Lung (tissue), 12 donors: ENCODE measurements around the gene MSL1. TPM values are rescaled to one million over a fixed set of nuclear protein-coding genes. Genes with fewer than 3 reads are reported as not detected.

ENCODE experiments used
- ATAC-seq: fragments of 200-7000 bp; cut with Tn5 transposase; one replicate; pipeline ENCODE4 v1.9.1; 2020; ENCODE audit warnings: moderate number of reproducible peaks; ENCODE audit not compliant: insufficient read depth, low FRiP score
- DNase-seq, 3 donors: peaks; one replicate each; pipeline ENCODE4 v3.0.0-alpha.2; 2013 to 2017
- H3K27ac ChIP-seq, 2 donors: one replicate each; pipeline ENCODE4 v1.5.1; 2013; ENCODE audit warnings: mild to moderate bottlenecking in 2 of 2, moderate library complexity in 2 of 2, control low read depth in 1 of 2, inconsistent platforms in 1 of 2, low read depth in 1 of 2, low read length in 1 of 2
- H3K27me3 ChIP-seq, 3 donors: one replicate each; pipeline ENCODE4 v1.5.1; 2013; ENCODE audit warnings: low read length in 2 of 3; ENCODE audit not compliant: control insufficient read depth in 3 of 3, insufficient read depth in 3 of 3
- H3K36me3 ChIP-seq, 4 donors: one replicate each; pipeline ENCODE4 v1.5.1; 2013; ENCODE audit warnings: low read length in 4 of 4, mild to moderate bottlenecking in 1 of 4, moderate library complexity in 1 of 4; ENCODE audit not compliant: control insufficient read depth in 4 of 4, insufficient read depth in 4 of 4
- H3K4me1 ChIP-seq, 5 donors: one replicate each; pipeline ENCODE4 v1.5.1; 2013; ENCODE audit warnings: low read length in 5 of 5, mild to moderate bottlenecking in 2 of 5, moderate library complexity in 1 of 5; ENCODE audit not compliant: control insufficient read depth in 5 of 5, insufficient read depth in 5 of 5
- H3K4me3 ChIP-seq: one replicate; pipeline ENCODE4 v1.5.1; 2013; ENCODE audit warnings: mild to moderate bottlenecking, control low read depth, moderate library complexity
- H3K9ac ChIP-seq, 2 donors: one replicate each; pipeline ENCODE4 v1.5.1; 2013; ENCODE audit warnings: low read length in 2 of 2, control low read depth in 1 of 2; ENCODE audit not compliant: insufficient read depth in 1 of 2
- H3K9me3 ChIP-seq, 4 donors: one replicate each; pipeline ENCODE4 v1.5.1; 2013; ENCODE audit warnings: low read length in 3 of 4, mild to moderate bottlenecking in 1 of 4, moderate library complexity in 1 of 4; ENCODE audit not compliant: control insufficient read depth in 4 of 4, insufficient read depth in 3 of 4
- WGBS, 2 donors: extraction: QIAGEN DNeasy Blood & Tissue Kit; methylation state at CpG; one replicate each; pipeline ENCODE4 v1.1.7; 2013; 5-methylcytosine and 5-hydroxymethylcytosine counted together
- polyA plus RNA-seq, 2 donors: library from polyadenylated mRNA; stranded (reverse); fragments of 200-250 nt; gene quantifications; one replicate each; pipeline ENCODE4 v1.2.1, GENCODE V29; 2013
- total RNA-seq, 2 donors: library from RNA; depleted of rRNA in 1 of 2; stranded (reverse); fragments of >200 nt in 1 of 2; gene quantifications; one replicate each; pipeline ENCODE4 v1.2.1, GENCODE V29; 2014 to 2021
- TF ChIP-seq, protein P1 (sequence below): IDR thresholded peaks from 2 replicates; pipeline ENCODE4 v1.5.1; 2012; ENCODE audit warnings: mild to moderate bottlenecking; ENCODE audit errors: control extremely low read depth, extremely low read depth
- donor health status: control.
- donor health status: control.
- donor health status: Bipolar disorder and iron deficiency.
- donor health status: healthy.
- donor health status: DM: yes; HTN: yes; CAD: no.

The MSL1 gene
- total and polyA plus RNA-seq, 4 donors = 73.2 to 111 (median 84.7) TPM

DNA sequence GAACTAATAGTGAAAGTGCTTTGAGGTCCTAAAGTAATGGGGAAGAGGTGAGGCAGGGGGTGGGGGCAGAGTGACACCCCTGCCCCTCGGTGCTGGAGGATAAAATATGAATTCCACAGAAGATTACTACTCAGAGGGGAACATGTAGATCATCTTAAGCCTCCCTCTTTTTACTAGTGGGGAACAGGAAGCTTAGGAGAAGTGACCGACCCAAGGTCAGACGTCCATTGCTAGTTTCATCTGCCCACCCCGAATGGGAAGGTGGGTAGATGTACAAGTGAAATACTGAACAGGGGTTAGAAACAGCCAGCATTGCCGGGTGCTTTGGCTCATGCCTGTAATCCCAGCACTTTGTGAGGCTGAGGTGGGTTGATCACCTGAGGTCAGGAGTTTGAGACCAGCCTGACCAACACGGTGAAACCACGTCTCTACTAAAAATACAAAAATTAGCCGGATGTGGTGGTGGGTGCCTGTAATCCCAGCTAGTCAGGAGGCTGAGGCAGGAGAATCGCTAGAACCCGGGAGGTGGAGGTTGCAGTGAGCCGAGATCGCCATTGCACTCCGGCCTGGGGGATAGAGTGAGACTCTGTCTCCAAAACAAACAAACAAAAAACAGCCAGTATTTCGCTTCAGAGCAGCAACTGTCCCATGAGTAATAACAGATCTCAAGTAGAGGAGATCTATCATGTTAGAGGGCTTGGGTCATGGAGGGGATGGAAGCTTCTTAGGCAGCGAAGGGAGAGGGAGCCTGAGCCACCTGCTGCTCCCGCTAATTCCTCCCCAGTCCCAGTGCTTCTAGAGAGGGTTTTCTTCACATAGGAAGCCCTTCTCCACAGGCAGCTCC lies 20.2 kb upstream of the MSL1 start:
- no peaks in the 10 kb centered on the region for H3K9me3 ChIP-seq
- DNase-seq = no peak
- H3K36me3 ChIP-seq = peaks cover 0 to 6% (median 2%) of the 10 kb centered on the region in 4 donors
- no peak overlapping the region for H3K4me3 ChIP-seq
- H3K27me3 ChIP-seq = no peaks in the 10 kb centered on the region
- TF ChIP-seq, protein P1, sequence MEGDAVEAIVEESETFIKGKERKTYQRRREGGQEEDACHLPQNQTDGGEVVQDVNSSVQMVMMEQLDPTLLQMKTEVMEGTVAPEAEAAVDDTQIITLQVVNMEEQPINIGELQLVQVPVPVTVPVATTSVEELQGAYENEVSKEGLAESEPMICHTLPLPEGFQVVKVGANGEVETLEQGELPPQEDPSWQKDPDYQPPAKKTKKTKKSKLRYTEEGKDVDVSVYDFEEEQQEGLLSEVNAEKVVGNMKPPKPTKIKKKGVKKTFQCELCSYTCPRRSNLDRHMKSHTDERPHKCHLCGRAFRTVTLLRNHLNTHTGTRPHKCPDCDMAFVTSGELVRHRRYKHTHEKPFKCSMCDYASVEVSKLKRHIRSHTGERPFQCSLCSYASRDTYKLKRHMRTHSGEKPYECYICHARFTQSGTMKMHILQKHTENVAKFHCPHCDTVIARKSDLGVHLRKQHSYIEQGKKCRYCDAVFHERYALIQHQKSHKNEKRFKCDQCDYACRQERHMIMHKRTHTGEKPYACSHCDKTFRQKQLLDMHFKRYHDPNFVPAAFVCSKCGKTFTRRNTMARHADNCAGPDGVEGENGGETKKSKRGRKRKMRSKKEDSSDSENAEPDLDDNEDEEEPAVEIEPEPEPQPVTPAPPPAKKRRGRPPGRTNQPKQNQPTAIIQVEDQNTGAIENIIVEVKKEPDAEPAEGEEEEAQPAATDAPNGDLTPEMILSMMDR = no peak
- 69 to 76% methylated on average over 16 of the region's 16 CpGs for WGBS, 2 donors
- H3K4me1 ChIP-seq = peaks cover 28 to 76% (median 51%) of the 10 kb centered on the region in 5 donors
- peak overlapping the region; percentile 92 to 96 for H3K27ac ChIP-seq
- peak overlapping the region in 1 of 2 donors; percentile 57 for H3K9ac ChIP-seq
- ATAC-seq = no peak

- Histone ChIP-seq H3K36me3 (no peaks in the 10 kb centered on the region), H3K9ac (peak overlapping the region in 1 of 2 donors; percentile 54), H3K9me3 (no peaks in the 10 kb centered on the region), H3K4me3 (no peak overlapping the region), H3K27me3 (no peaks in the 10 kb centered on the region), H3K27ac (peak overlapping the region; percentile 69 to 83), H3K4me1 (peaks cover 15 to 88% (median 62%) of the 10 kb centered on the region in 5 donors)
- no peak for ATAC-seq
- 61 to 76% methylated on average over 3 of the region's 3 CpGs for WGBS, 2 donors
- peak; percentile 44 to 75 (median 58) for DNase-seq
- TF ChIP-seq, protein P1 = no peak
Observed at GRCh38 chr17:40103071-40103661, 18.6 kb upstream of the MSL1 start.

GRCh38 chr17:40103688-40104087 lies 18.1 kb upstream of the MSL1 start:
- no peaks in the 10 kb centered on the region for H3K9me3 ChIP-seq
- DNase-seq = no peak
- no peaks in the 10 kb centered on the region for H3K27me3 ChIP-seq
- H3K9ac ChIP-seq = peak overlapping the region in 1 of 2 donors; percentile 54
- TF ChIP-seq, protein P1 = no peak
- peaks cover 15 to 88% (median 61%) of the 10 kb centered on the region in 5 donors for H3K4me1 ChIP-seq
- peak overlapping the region; percentile 69 to 83 for H3K27ac ChIP-seq
- no peak for ATAC-seq
- no peak overlapping the region for H3K4me3 ChIP-seq
- 20 to 35% methylated on average over 2 of the region's 2 CpGs for WGBS, 2 donors
- H3K36me3 ChIP-seq = no peaks in the 10 kb centered on the region
